GM06990 (cell line): Measurements from ENCODE around the gene OTOA.

Experiments used
- DNase-seq: peaks from one replicate; pipeline ENCODE4 v3.0.0-alpha.2; 2011; ENCODE audit not compliant: insufficient read length; ENCODE audit errors: extremely low read depth
- H3K27me3 ChIP-seq: replicated peaks from 2 replicates; pipeline ENCODE4 v1.6.0; 2011; ENCODE audit warnings: low read length; ENCODE audit not compliant: control insufficient read depth, insufficient read depth
- H3K36me3 ChIP-seq: 2 replicates; pipeline ENCODE4 v1.5.1; 2011; ENCODE audit warnings: low read length; ENCODE audit not compliant: control insufficient read depth, insufficient read depth
- H3K4me3 ChIP-seq: replicated peaks from 2 replicates; pipeline ENCODE4 v1.5.1; 2011; ENCODE audit warnings: low read depth, mild to moderate bottlenecking, control low read depth, low read length
- TF ChIP-seq, protein P1 (sequence below): IDR thresholded peaks from 2 replicates; pipeline ENCODE4 v1.5.1; 2011; ENCODE audit warnings: low read length, control low read depth, mild to moderate bottlenecking, inconsistent platforms; ENCODE audit not compliant: insufficient read depth, poor library complexity, severe bottlenecking

OTOA gene

GRCh38 chr16:21663889-21664647 is at the start of gene OTOA:
TSS of gene OTOA (plus strand) at chr16:21663968. CDS start at chr16:21678515, 14,547 bp downstream.
- TF ChIP-seq, protein P1, sequence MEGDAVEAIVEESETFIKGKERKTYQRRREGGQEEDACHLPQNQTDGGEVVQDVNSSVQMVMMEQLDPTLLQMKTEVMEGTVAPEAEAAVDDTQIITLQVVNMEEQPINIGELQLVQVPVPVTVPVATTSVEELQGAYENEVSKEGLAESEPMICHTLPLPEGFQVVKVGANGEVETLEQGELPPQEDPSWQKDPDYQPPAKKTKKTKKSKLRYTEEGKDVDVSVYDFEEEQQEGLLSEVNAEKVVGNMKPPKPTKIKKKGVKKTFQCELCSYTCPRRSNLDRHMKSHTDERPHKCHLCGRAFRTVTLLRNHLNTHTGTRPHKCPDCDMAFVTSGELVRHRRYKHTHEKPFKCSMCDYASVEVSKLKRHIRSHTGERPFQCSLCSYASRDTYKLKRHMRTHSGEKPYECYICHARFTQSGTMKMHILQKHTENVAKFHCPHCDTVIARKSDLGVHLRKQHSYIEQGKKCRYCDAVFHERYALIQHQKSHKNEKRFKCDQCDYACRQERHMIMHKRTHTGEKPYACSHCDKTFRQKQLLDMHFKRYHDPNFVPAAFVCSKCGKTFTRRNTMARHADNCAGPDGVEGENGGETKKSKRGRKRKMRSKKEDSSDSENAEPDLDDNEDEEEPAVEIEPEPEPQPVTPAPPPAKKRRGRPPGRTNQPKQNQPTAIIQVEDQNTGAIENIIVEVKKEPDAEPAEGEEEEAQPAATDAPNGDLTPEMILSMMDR = no peak
- DNase-seq = peak; percentile 40
- H3K27me3 ChIP-seq = peaks cover 3% of the 10 kb centered on the region; the same call in 1 of the 2 replicates
- no peak within 1 kb of the TSS for H3K4me3 ChIP-seq
- H3K36me3 ChIP-seq = no peaks in the 10 kb centered on the region

DNA sequence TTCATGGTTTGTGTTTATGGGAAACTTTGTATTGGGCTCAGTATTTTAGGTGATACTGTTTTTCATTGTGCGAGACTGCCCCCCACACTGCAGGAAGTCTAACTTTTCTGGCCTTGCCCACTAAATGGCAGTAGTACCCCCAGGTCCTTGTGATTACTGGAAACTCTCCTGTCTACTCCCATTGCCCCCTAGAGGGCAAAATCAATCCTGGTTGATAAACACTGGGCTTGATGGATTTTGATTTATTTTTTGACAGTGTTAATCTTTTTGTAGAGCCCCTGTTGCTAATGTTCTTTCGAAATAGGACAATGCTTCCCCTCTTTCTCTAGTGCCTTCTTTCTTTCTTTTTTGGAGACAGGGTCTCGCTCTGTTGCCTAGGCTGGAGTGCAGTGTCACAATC is 48.9 kb upstream of the OTOA start:
- Histone ChIP-seq H3K27me3 (no peaks in the 10 kb centered on the region), H3K36me3 (no peaks in the 10 kb centered on the region; the same call in 1 of the 2 replicates), H3K4me3 (no peak overlapping the region)
- DNase-seq = no peak
- TF ChIP-seq, protein P1 = peak; percentile 23

DNA sequence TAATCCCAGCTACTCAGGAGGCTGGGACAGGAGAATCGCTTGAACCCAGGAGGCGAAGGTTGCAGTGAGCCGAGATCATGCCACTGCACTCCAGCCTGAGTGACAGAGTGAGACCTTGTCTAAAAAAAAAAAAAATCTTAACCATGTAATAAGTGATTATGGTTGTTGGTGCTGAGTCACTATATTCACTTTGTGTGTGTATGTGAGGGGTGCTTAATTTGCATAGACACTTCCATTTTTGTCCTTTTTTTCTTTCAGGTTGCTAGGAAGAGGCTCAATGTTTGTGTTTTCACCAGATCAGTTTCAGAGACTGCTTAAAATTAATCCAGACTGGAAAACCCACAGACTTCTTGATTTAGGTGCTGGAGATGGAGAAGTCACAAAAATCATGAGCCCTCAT is 46.2 kb upstream of the OTOA start:
- no peaks in the 10 kb centered on the region for H3K27me3 ChIP-seq
- H3K4me3 ChIP-seq = no peak overlapping the region
- H3K36me3 ChIP-seq = no peaks in the 10 kb centered on the region; the same call in 1 of the 2 replicates
- TF ChIP-seq, protein P1 = no peak
- DNase-seq = peak; percentile 13

GRCh38 chr16:21618281-21618680 is 45.5 kb upstream of the OTOA start:
- TF ChIP-seq, protein P1 = no peak
- no peak overlapping the region for H3K4me3 ChIP-seq
- no peaks in the 10 kb centered on the region for H3K27me3 ChIP-seq
- DNase-seq = no peak
- H3K36me3 ChIP-seq = no peaks in the 10 kb centered on the region; the same call in 1 of the 2 replicates

GRCh38 chr16:21619765-21620425 is 43.9 kb upstream of the OTOA start:
- TF ChIP-seq, protein P1 = no peak
- no peaks in the 10 kb centered on the region; the same call in 1 of the 2 replicates for H3K36me3 ChIP-seq
- no peak for DNase-seq
- no peaks in the 10 kb centered on the region for H3K27me3 ChIP-seq
- H3K4me3 ChIP-seq = no peak overlapping the region
